Mesothelial cell of epicardium (in vitro differentiated cells): ENCODE data around the gene KCNH8. TPM values are rescaled to one million over a fixed set of nuclear protein-coding genes. Genes with fewer than 3 reads are reported as not detected.

Experiments
- DNase-seq, 2 experiments: peaks; one replicate each; pipeline ENCODE4 v3.0.0; 2021; ENCODE audit warnings: low spot score in 2 of 2; ENCODE audit not compliant: unreplicated experiment in 2 of 2
- H3K27ac Mint-ChIP-seq: 2 replicates; pipeline ENCODE4 v1.8.0; 2021; ENCODE audit warnings: mixed read lengths
- H3K27me3 Mint-ChIP-seq: 2 replicates; pipeline ENCODE4 v1.8.0; 2021; ENCODE audit warnings: low read depth, mixed read lengths
- H3K36me3 Mint-ChIP-seq: 2 replicates; pipeline ENCODE4 v1.8.0; 2021; ENCODE audit warnings: mixed read lengths
- H3K4me1 Mint-ChIP-seq: 2 replicates; pipeline ENCODE4 v1.8.0; 2021; ENCODE audit warnings: mixed read lengths
- H3K4me3 Mint-ChIP-seq: 2 replicates; pipeline ENCODE4 v1.8.0; 2021; ENCODE audit warnings: mild to moderate bottlenecking, moderate library complexity, mixed read lengths
- H3K9me3 Mint-ChIP-seq: 2 replicates; pipeline ENCODE4 v1.8.0; 2021; ENCODE audit warnings: mixed read lengths
- CTCF ChIP-seq: fragments of 200-600 bp; sonication (generic); IDR thresholded peaks from one replicate; pipeline ENCODE4 v1.5.0; 2021; ENCODE audit warnings: antibody characterized with exemption; ENCODE audit not compliant: unreplicated experiment
- total RNA-seq: library from RNA; stranded (reverse); gene quantifications from 3 replicates; pipeline ENCODE4 v1.2.1, GENCODE V29; 2021

KCNH8 gene
- total RNA-seq, 1 donor from 2014 or later: 1.6 TPM

GRCh38 chr3:19348500-19348899 lies 200.2 kb downstream of the KCNH8 start:
- no peaks in the 10 kb centered on the region for H3K36me3 Mint-ChIP-seq
- H3K27me3 Mint-ChIP-seq: peaks cover 1% of the 10 kb centered on the region
- H3K4me3 Mint-ChIP-seq: no peak overlapping the region
- H3K27ac Mint-ChIP-seq: no peak overlapping the region
- peaks cover 10% of the 10 kb centered on the region for H3K9me3 Mint-ChIP-seq
- H3K4me1 Mint-ChIP-seq: no peaks in the 10 kb centered on the region
- no peak for DNase-seq
- TF ChIP-seq CTCF: no peak

- peak; percentile 48 for TF ChIP-seq CTCF
- Mint-ChIP-seq H3K27ac (no peak overlapping the region), H3K4me3 (no peak overlapping the region), H3K36me3 (no peaks in the 10 kb centered on the region), H3K9me3 (peaks cover 16% of the 10 kb centered on the region), H3K27me3 (peaks cover 1% of the 10 kb centered on the region), H3K4me1 (no peaks in the 10 kb centered on the region)
- no peak for DNase-seq
Measured at GRCh38 chr3:19348941-19349564, 200.7 kb downstream of the KCNH8 start.

GRCh38 chr3:19357947-19358346 lies 209.6 kb downstream of the KCNH8 start:
- peaks cover 12% of the 10 kb centered on the region for H3K9me3 Mint-ChIP-seq
- no peaks in the 10 kb centered on the region for H3K4me1 Mint-ChIP-seq
- no peak overlapping the region for H3K4me3 Mint-ChIP-seq
- TF ChIP-seq CTCF: no peak
- H3K27ac Mint-ChIP-seq: no peak overlapping the region
- DNase-seq: no peak
- H3K36me3 Mint-ChIP-seq: no peaks in the 10 kb centered on the region
- H3K27me3 Mint-ChIP-seq: no peaks in the 10 kb centered on the region

GRCh38 chr3:19363071-19363470 lies 214.8 kb downstream of the KCNH8 start:
- Mint-ChIP-seq H3K9me3 (no peaks in the 10 kb centered on the region), H3K36me3 (no peaks in the 10 kb centered on the region), H3K4me3 (no peak overlapping the region), H3K4me1 (peaks cover 2% of the 10 kb centered on the region), H3K27ac (no peak overlapping the region), H3K27me3 (no peaks in the 10 kb centered on the region)
- no peak for DNase-seq
- TF ChIP-seq CTCF: no peak

GRCh38 chr3:19364148-19364547 lies 215.8 kb downstream of the KCNH8 start:
- Mint-ChIP-seq H3K4me3 (no peak overlapping the region), H3K4me1 (peaks cover 2% of the 10 kb centered on the region), H3K36me3 (no peaks in the 10 kb centered on the region), H3K27ac (no peak overlapping the region), H3K9me3 (no peaks in the 10 kb centered on the region), H3K27me3 (no peaks in the 10 kb centered on the region)
- DNase-seq: no peak
- no peak for TF ChIP-seq CTCF

- H3K27ac Mint-ChIP-seq: no peak overlapping the region
- no peak for DNase-seq
- peaks cover 2% of the 10 kb centered on the region for H3K4me1 Mint-ChIP-seq
- no peaks in the 10 kb centered on the region for H3K9me3 Mint-ChIP-seq
- no peak overlapping the region for H3K4me3 Mint-ChIP-seq
- H3K36me3 Mint-ChIP-seq: no peaks in the 10 kb centered on the region
- no peaks in the 10 kb centered on the region for H3K27me3 Mint-ChIP-seq
- TF ChIP-seq CTCF: no peak
Measured at GRCh38 chr3:19365471-19365870, 217.2 kb downstream of the KCNH8 start.
